HUES64 (cell line): ENCODE measurements around the gene PURA.

Experiments
- H3K27ac ChIP-seq: 2 replicates; pipeline ENCODE4 v1.7.0; 2013; ENCODE audit warnings: low read depth, low read length, inconsistent platforms
- H3K27me3 ChIP-seq: 2 replicates; pipeline ENCODE4 v1.6.1; 2013; ENCODE audit warnings: mild to moderate bottlenecking, low read length; ENCODE audit not compliant: insufficient read depth
- H3K36me3 ChIP-seq: 2 replicates; pipeline ENCODE4 v1.6.1; 2013; ENCODE audit warnings: mild to moderate bottlenecking, low read length; ENCODE audit not compliant: insufficient read depth
- H3K4me1 ChIP-seq: 2 replicates; pipeline ENCODE4 v1.6.1; 2013; ENCODE audit warnings: mild to moderate bottlenecking, low read length, moderate library complexity; ENCODE audit not compliant: insufficient read depth
- H3K4me3 ChIP-seq: 2 replicates; pipeline ENCODE4 v1.5.1; 2013; ENCODE audit warnings: mild to moderate bottlenecking, low read length, moderate library complexity
- H3K9ac ChIP-seq: 2 replicates; pipeline ENCODE4 v1.6.1; 2013; ENCODE audit warnings: mild to moderate bottlenecking, low read depth, low read length
- H3K9me3 ChIP-seq: 2 replicates; pipeline ENCODE4 v1.6.1; 2013; ENCODE audit warnings: low read depth, low read length; ENCODE audit not compliant: insufficient read depth
- WGBS: fragments of 150-250, 120-280 bp; methylation state at CpG from one replicate; pipeline ENCODE4 v1.1.7; 2013; ENCODE audit warnings: missing lambda C conversion rate; 5-methylcytosine and 5-hydroxymethylcytosine counted together

PURA gene

DNA sequence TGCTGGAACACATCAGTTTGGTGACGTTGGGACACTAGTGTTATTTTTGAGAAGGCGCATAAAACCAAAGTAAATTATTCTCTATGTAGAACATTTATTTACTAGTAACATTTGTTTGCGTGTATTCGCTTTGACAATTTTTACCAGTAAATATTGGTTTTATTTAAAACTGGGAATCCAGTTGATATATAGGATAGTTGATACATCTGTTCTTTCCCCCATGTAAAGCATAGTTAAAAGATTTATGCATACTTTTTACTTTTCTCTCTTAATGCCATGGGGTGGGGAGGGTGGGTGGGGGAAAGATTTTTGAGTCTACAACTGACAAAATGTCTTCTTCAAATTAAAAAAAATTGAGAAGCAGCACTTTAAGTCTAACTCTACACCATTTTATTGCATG lies 11.7 kb downstream of the PURA start, which contains the start of gene IGIP:
TSS of gene IGIP (plus strand) at position 301 of the 400 bp plus-strand sequence. CDS start 2,540 bp downstream, outside the sequence.
- WGBS: 86% methylated on average over 1 of the region's 4 CpGs
- Histone ChIP-seq H3K9ac (no peak within 1 kb of the TSS), H3K4me3 (no peak within 1 kb of the TSS), H3K36me3 (no peaks in the 10 kb centered on the region), H3K4me1 (no peaks in the 10 kb centered on the region), H3K27ac (no peak within 1 kb of the TSS), H3K27me3 (0 out of 2 replicates have a peak, but pooled peaks cover 2% of the 10 kb centered on the region), H3K9me3 (no peaks in the 10 kb centered on the region)

DNA sequence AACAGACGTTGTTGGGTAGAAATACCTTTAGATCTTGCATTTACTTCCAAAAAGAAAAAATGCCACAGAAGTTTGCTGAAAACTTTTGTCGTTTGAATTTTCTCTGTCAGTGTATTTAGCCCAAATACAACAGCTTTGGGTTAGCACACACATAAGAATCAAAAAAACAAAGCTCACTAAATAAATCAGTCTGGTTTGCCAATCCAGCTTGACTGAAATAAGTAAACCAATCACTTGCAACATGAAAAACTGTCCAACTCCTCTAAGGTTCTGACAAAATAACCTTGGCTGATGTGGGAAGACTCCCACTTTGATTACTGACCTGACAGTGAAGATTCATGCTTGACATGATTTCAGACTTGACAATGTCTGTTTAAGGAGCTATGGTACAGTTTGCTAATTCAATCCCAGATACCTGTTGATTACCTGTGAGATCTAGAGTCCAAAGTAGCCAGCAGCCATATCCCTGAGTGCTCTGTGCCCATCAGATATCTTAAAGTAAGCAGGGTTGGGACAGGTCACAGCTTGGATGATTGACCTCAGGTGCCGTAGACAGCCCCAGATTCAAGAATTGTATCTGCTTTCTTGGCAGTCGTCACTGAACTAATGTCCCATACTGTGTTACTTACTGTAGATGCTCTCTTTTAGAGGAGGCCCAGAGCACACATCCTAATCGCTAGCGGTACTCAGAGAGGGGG lies 12.6 kb downstream of the PURA start:
- H3K9me3 ChIP-seq: no peaks in the 10 kb centered on the region
- H3K27ac ChIP-seq: no peak overlapping the region
- H3K36me3 ChIP-seq: no peaks in the 10 kb centered on the region
- H3K4me1 ChIP-seq: 0 out of 2 replicates have a peak, but pooled peaks cover 4% of the 10 kb centered on the region
- H3K4me3 ChIP-seq: no peak overlapping the region
- no peak overlapping the region for H3K9ac ChIP-seq
- WGBS: 89% methylated on average over 6 of the region's 6 CpGs
- H3K27me3 ChIP-seq: 0 out of 2 replicates have a peak, but pooled peaks cover 2% of the 10 kb centered on the region

DNA sequence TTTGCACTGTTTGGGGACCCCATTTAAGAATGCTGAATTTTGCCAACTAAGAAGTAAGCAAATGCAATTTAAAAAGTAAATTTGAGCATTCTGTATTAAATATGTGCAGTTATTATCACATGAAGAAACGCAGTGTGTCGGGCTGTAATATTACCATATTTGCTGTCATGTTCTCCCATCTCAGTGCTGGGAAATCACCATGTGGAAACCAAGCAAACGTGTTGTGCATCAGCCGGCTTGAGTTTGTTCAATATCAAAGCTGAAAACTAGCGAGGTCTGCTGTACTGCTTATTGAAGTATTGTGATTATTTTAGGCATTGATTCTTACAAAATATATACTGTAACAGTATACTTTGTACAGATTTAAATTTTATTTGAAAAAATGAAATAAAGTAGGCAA lies 14.5 kb downstream of the PURA start:
- H3K9me3 ChIP-seq: no peaks in the 10 kb centered on the region
- H3K4me1 ChIP-seq: 0 out of 2 replicates have a peak, but pooled peaks cover 8% of the 10 kb centered on the region
- H3K4me3 ChIP-seq: no peak overlapping the region
- H3K27me3 ChIP-seq: no peaks in the 10 kb centered on the region
- H3K36me3 ChIP-seq: no peaks in the 10 kb centered on the region
- no peak overlapping the region for H3K9ac ChIP-seq
- H3K27ac ChIP-seq: no peak overlapping the region
- WGBS: 88% methylated on average over 5 of the region's 5 CpGs

DNA sequence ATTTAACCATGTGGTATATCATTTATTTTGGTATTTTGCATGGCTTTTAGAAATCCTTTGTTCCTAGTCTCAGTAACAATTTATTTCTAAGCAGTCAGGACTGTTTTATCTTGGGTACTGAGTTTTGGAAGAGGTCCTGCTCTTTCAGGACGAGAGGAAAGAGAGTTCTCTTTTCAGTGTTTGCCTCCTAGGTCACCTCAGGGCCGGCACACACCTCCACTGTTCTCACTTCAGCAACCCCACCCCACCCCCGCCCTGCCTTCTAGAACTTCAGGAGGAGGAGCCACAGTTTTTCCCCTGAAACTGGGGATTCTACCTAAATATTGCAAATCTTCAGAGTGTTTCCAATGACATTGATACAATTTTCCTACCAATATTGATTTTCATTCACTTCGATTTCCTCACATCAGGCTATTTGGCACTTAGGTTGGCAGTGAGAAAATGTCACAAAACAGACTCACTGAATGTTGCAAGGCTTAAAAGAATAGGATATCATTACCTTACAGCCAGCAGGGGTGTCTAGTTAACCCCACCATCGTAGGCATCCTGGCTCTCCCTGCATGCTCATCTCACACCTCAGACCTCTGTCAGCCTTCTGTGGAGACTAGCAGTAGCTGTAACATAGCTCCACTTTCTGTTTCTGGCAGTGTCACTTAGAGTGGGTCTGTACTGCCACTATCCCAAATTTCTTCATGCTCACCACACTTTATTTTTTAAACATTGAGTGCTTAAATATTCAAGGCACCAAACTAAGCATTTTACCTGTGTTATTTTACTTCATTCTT lies 17.2 kb downstream of the PURA start:
- Histone ChIP-seq H3K9me3 (no peaks in the 10 kb centered on the region), H3K27ac (no peak overlapping the region), H3K9ac (no peak overlapping the region), H3K4me1 (0 out of 2 replicates have a peak, but pooled peaks cover 8% of the 10 kb centered on the region), H3K4me3 (no peak overlapping the region), H3K36me3 (no peaks in the 10 kb centered on the region), H3K27me3 (no peaks in the 10 kb centered on the region)
- WGBS: 60% methylated on average over 5 of the region's 5 CpGs

DNA sequence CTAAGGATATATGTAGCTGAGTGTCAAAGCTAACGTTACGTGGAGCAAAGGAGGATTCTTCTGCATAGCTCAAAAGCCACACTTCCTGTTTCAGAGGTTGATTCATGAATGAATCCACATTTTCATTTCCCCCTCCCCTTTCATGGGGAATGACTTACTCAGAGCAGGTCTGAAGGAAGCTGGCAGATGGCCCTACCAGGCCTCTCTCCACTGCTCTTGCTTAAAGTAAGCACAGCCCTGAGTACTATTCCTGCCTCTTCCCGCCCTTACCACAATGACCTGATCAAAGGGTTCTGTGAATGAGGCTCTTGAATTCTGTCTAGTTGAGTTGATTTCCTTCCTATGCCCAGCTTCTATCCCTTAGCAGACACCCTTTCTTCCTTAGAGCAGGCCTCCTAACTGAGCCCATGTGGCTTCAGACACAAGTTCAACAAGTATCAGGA lies 18.1 kb downstream of the PURA start:
- no peak overlapping the region for H3K4me3 ChIP-seq
- no peak overlapping the region for H3K27ac ChIP-seq
- no peak overlapping the region for H3K9ac ChIP-seq
- 81% methylated on average over 3 of the region's 3 CpGs for WGBS
- 0 out of 2 replicates have a peak, but pooled peaks cover 8% of the 10 kb centered on the region for H3K4me1 ChIP-seq
- H3K9me3 ChIP-seq: no peaks in the 10 kb centered on the region
- no peaks in the 10 kb centered on the region for H3K27me3 ChIP-seq
- H3K36me3 ChIP-seq: no peaks in the 10 kb centered on the region

DNA sequence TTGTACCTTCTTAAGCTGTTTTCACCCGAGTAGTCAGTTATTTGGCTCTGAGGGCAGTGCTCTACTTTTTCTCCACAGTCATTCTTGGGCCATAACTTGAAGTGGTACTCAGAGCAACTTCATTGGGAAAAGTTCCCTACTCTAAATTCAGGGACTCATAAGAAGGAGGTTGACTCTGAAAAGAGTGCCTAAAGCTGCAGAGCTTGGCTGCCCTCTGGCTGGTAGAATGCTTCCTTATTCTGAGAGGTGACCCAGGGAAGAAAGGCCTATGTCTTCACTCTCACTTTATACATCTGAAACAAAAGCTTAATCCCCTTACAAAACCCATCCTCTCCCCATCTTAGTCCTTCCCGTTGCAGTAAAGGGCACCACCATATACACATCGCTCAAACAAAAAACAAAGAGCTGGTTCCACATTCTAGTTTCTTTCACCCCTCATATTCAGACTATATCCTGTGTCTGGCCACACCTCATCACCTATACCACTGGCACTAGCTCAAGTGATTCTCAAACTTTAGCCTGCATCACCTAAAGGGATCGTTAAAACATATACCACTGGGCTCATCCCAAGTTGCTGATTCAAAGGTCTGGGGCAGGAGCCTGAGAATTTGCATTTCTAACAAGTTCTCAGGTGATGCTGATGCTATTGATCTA lies 19.7 kb downstream of the PURA start:
- no peaks in the 10 kb centered on the region for H3K36me3 ChIP-seq
- H3K4me3 ChIP-seq: no peak overlapping the region
- WGBS: 89% methylated on average over 4 of the region's 4 CpGs
- no peaks in the 10 kb centered on the region for H3K9me3 ChIP-seq
- 0 out of 2 replicates have a peak, but pooled peaks cover 8% of the 10 kb centered on the region for H3K4me1 ChIP-seq
- H3K27ac ChIP-seq: no peak overlapping the region
- no peaks in the 10 kb centered on the region for H3K27me3 ChIP-seq
- H3K9ac ChIP-seq: no peak overlapping the region

DNA sequence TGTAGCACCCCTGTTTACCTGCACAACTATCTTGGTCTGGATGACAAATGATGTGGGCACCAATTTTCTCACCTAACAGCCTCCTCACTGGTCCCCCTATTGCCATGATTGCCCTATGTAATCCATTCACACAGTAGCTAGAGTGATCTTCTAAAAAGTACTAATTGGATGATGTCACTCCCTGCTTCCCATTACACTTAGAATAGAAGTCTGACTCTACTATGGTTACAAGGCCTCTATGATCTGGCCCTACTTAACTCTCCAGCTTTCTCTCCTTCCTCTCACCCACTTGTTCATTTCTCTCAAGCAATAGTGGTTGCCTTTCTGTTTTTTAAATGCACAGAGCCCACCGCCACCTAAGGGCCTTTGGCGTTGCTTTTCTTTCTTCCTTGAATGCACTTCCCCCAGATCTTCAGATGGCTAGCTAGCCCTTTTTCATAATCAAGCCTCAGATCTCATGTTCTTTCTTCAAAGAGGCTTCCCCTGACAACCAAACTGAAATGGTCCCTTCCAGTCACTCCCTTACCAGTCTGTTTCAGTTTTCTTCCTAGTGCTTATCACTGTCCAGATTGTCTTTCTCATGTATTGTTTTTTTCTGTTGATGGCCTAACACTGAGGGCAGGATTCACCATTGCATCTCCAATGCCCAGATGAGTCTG lies 20.5 kb downstream of the PURA start:
- H3K9ac ChIP-seq: no peak overlapping the region
- 92% methylated on average over 2 of the region's 2 CpGs for WGBS
- H3K4me3 ChIP-seq: no peak overlapping the region
- no peak overlapping the region for H3K27ac ChIP-seq
- H3K27me3 ChIP-seq: no peaks in the 10 kb centered on the region
- H3K9me3 ChIP-seq: no peaks in the 10 kb centered on the region
- 0 out of 2 replicates have a peak, but pooled peaks cover 8% of the 10 kb centered on the region for H3K4me1 ChIP-seq
- no peaks in the 10 kb centered on the region for H3K36me3 ChIP-seq

DNA sequence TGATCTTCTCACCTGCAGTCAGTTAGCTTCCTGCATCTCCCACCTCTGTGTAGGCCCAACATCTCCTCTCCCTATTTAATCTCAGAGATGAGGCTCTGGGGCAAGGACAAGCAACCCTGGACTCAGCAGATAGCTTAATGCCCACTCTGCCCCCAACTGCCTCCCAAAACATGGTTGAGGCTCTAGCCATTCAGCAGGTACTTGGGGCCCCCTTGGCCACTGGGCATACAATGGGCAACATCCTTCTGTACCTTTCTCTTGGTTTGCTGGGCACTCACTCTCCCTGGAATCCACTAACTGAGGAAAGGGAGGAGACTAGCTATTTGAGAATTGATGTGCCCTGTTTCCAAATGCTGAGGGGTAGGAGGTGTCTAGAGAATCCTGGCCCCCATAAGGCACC lies 21.2 kb downstream of the PURA start:
- H3K36me3 ChIP-seq: no peaks in the 10 kb centered on the region

DNA sequence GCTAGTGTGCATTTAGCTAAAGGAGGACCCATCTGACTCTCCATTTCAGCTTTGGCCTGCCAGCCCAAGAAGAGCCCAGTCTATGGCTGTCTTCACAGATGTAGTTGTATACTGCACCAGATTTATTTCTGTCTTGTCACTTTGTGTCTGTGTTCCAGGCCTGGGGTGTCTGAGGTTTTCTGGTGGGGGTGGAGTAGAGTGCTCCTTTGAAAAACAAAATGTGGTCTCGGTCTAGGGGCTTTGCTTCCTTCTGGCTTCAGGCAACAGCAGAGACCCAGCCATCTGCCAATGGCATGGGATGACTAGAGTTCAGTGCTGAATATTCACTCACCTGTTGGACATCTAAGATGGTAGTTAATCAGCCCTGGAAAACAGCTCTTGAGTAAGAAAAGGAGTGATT lies 22.7 kb downstream of the PURA start:
- 85% methylated on average over 1 of the region's 1 CpG for WGBS
- H3K36me3 ChIP-seq: no peaks in the 10 kb centered on the region

More for the DNA sequence above, 21.2 kb downstream of the PURA start:
- Histone ChIP-seq H3K9me3 (no peaks in the 10 kb centered on the region), H3K9ac (no peak overlapping the region), H3K27ac (no peak overlapping the region), H3K27me3 (no peaks in the 10 kb centered on the region), H3K4me1 (0 out of 2 replicates have a peak, but pooled peaks cover 8% of the 10 kb centered on the region), H3K4me3 (no peak overlapping the region)

DNA sequence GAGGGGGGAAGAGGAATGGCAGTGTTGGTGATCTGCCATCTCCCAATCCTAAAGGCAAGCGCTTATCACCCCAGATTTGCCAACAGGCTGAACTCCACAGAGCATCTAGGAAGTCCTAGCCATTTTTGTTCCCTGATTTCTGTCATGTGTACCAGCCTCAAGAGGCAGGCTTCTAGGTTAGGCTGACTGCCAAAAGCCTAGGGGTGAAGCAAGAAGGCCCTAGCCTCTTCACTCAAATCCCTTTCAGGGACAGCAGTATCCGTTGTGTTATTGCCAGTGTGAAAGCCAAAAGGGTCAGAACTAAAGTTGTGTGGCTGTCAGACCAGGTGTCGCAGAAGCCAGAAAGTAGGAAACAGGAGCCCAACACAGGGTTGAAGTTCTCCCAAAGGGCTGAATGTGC lies 26.5 kb downstream of the PURA start:
- no peak overlapping the region for H3K4me3 ChIP-seq
- H3K9ac ChIP-seq: no peak overlapping the region
- no peaks in the 10 kb centered on the region for H3K36me3 ChIP-seq
- no peaks in the 10 kb centered on the region for H3K4me1 ChIP-seq
- H3K27ac ChIP-seq: no peak overlapping the region
- 87% methylated on average over 3 of the region's 3 CpGs for WGBS
- no peaks in the 10 kb centered on the region for H3K9me3 ChIP-seq
- H3K27me3 ChIP-seq: peaks cover 14% of the 10 kb centered on the region

More for the DNA sequence above, 22.7 kb downstream of the PURA start:
- H3K27me3 ChIP-seq: 0 out of 2 replicates have a peak, but pooled peaks cover 3% of the 10 kb centered on the region
- H3K9ac ChIP-seq: no peak overlapping the region
- no peaks in the 10 kb centered on the region for H3K9me3 ChIP-seq
- H3K4me1 ChIP-seq: 0 out of 2 replicates have a peak, but pooled peaks cover 2% of the 10 kb centered on the region
- H3K27ac ChIP-seq: no peak overlapping the region
- no peak overlapping the region for H3K4me3 ChIP-seq
